Left ventricle myocardium inferior (tissue), 1 donor: Measurements from ENCODE around the gene VCPKMT. TPM values are rescaled to one million over a fixed set of nuclear protein-coding genes. Genes with fewer than 3 reads are reported as not detected.

Source experiments
- DNase-seq: peaks from one replicate; pipeline ENCODE4 v3.0.0-alpha.2; 2020
- H3K27ac ChIP-seq: fragments of 200-600 bp; replicated peaks from 2 replicates; pipeline ENCODE4 v1.8.0; 2021
- H3K27me3 ChIP-seq: fragments of 200-600 bp; 2 replicates; pipeline ENCODE4 v1.8.0; 2021; ENCODE audit warnings: low read depth
- H3K36me3 ChIP-seq: fragments of 200-600 bp; 2 replicates; pipeline ENCODE4 v1.8.0; 2021
- H3K4me1 ChIP-seq: fragments of 200-600 bp; 2 replicates; pipeline ENCODE4 v1.8.0; 2021
- H3K4me3 ChIP-seq: fragments of 200-600 bp; 2 replicates; pipeline ENCODE4 v1.8.0; 2021; ENCODE audit warnings: mild to moderate bottlenecking, moderate library complexity
- H3K9me3 ChIP-seq: fragments of 200-600 bp; replicated peaks from 2 replicates; pipeline ENCODE4 v1.8.0; 2021
- intact Hi-C: fragments of 100-400 bp; cut with micrococcal nuclease; formaldehyde crosslinking; loops from one replicate; pipeline ENCODE4 v1.11.0; 2022
- long read RNA-seq: library from polyadenylated mRNA; unstranded; transcript quantifications from one replicate; pipeline ENCODE4 v2.0.0, GENCODE V29; 2021
- total RNA-seq: library from RNA; stranded (reverse); fragmentation: NEBNext Ultra II Directional; extraction: Animal tissue kit (Norgen Biotek cat#: 25700); gene quantifications from one replicate; pipeline ENCODE4 v1.2.1, GENCODE V29; 2021
- TF ChIP-seq, protein P1 (sequence below): fragments of 200-600 bp; IDR thresholded peaks from 2 replicates; pipeline ENCODE4 v1.8.0; 2021; ENCODE audit warnings: antibody characterized with exemption, mild to moderate bottlenecking, borderline replicate concordance
- donor health status: DM: no; HTN: yes; CAD: no; lungs with severe emphysema.

Gene VCPKMT
- total RNA-seq: 4.1 TPM
- long read RNA-seq, partial matches to known transcripts: 0 of 6 reads
- long read RNA-seq, other reads (novel, unspliced or antisense): 2 of 6 reads

DNA sequence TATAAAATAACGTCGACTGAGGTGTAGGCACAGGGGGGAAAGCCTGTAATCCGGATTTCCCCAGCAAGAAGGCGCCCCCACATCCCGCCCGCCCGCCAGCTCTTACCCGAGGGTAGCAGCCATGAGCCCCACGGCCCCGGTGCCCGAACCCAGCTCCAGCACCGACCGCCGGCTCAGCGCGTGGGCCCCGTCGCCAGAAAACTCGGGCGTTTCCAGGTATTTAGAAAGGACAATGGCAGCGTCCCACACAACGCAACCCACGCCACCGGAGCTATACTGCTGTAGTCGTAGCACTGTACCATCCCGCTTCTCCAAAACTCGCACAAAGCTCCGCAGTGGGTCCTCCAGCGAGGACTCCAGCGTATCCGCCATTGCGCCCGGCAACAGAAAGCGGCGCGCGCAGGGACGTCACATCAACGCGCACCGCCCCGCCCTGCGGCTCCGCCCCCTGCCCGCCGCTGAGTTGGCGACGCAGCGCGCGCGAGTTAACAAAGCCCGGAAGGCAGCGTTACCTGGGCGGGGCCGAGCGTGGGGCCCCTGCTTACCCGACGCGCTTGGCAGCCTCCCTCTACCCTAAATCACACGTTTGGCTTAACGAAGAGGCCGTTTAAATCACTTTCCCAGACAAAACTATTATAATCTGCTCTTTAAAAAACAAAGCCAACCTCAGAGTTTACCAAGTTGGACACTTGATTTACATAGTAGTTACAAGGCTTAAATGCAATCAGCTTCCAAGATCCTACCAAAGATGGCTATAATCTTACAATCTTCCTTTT lies at the start of gene VCPKMT:
Gene VCPKMT, minus strand, starts transcription at position 392 of the 776 bp plus-strand sequence. Its CDS starts 20 bp downstream, at position 372.
- Histone ChIP-seq H3K9me3 (no peaks in the 10 kb centered on the region), H3K4me1 (peaks cover 31% of the 10 kb centered on the region), H3K27me3 (no peaks in the 10 kb centered on the region), H3K36me3 (peaks cover 58% of the 10 kb centered on the region), H3K27ac (peak within 1 kb of the TSS; percentile 88), H3K4me3 (peak within 1 kb of the TSS; percentile 78)
- intact Hi-C loops: no loop called here
- TF ChIP-seq, protein P1, sequence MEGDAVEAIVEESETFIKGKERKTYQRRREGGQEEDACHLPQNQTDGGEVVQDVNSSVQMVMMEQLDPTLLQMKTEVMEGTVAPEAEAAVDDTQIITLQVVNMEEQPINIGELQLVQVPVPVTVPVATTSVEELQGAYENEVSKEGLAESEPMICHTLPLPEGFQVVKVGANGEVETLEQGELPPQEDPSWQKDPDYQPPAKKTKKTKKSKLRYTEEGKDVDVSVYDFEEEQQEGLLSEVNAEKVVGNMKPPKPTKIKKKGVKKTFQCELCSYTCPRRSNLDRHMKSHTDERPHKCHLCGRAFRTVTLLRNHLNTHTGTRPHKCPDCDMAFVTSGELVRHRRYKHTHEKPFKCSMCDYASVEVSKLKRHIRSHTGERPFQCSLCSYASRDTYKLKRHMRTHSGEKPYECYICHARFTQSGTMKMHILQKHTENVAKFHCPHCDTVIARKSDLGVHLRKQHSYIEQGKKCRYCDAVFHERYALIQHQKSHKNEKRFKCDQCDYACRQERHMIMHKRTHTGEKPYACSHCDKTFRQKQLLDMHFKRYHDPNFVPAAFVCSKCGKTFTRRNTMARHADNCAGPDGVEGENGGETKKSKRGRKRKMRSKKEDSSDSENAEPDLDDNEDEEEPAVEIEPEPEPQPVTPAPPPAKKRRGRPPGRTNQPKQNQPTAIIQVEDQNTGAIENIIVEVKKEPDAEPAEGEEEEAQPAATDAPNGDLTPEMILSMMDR: no peak
- DNase-seq: peak; percentile 96

DNA sequence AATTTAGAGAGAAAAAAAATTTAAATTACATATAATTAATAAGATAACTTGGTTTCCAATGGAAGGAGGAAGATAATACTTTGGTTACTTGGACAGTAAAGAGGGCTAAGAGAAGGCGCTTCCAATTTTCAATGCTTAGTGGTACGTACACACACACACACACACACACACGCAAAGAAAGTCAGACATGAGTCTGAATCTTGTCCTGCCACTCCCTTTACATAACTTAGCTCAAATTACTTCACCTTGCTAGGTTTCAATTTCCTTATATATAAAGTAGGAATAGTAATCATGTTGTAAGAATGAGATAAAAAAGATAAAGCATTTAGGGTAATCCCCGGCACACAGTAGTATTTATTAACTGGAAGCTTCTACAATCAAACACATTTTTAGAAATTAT lies 39.7 kb upstream of the VCPKMT start:
- no peaks in the 10 kb centered on the region for H3K9me3 ChIP-seq
- no peaks in the 10 kb centered on the region for H3K4me1 ChIP-seq
- TF ChIP-seq, protein P1: no peak
- H3K36me3 ChIP-seq: peaks cover 84% of the 10 kb centered on the region
- H3K27me3 ChIP-seq: no peaks in the 10 kb centered on the region
- H3K4me3 ChIP-seq: no peak overlapping the region
- intact Hi-C loops: no loop called here
- no peak overlapping the region for H3K27ac ChIP-seq
- DNase-seq: no peak

DNA sequence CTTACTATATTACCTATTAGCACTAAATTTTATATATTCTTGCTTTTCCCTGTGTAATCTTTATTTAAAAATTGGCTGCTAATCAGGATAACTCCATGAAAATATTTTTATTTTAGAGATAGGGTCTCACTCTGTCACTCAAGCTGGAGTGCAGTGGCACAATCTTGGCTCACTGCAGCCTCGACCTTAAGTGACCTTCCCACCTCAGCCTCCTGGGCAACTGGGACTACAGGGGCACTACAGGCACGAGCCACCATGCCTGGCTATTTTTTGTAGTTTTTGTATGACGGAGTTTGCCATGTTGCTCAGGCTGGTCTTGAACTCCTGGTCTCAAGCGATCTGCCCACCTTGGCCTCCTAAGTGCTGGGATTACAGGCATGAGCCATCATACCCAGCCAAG lies 32.4 kb upstream of the VCPKMT start:
- Histone ChIP-seq H3K27ac (no peak overlapping the region), H3K27me3 (no peaks in the 10 kb centered on the region), H3K4me1 (peaks cover 6% of the 10 kb centered on the region), H3K9me3 (no peaks in the 10 kb centered on the region), H3K4me3 (no peak overlapping the region), H3K36me3 (peaks cover 79% of the 10 kb centered on the region)
- no peak for DNase-seq
- intact Hi-C loops: no loop called here
- TF ChIP-seq, protein P1: no peak

DNA sequence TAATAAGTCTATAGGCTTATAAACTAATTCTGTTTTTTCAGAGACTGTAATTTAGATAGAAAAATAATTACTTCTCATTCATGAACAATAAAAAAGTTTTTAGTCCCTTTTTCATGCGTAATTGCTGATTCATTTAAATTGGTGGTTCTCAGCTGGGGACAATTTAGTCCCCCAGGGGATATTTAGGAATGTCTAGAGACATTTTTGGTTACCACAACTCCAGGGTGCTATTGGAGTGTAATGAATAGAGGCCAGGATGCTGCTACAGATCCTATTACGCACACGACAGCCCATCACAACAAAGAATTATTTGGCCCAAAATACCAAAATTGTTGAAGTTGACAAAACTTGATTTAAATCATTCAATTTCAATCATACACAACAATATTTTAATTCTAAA lies 22.8 kb upstream of the VCPKMT start:
- no peak for DNase-seq
- peaks cover 33% of the 10 kb centered on the region for H3K36me3 ChIP-seq
- no peaks in the 10 kb centered on the region for H3K4me1 ChIP-seq

DNA sequence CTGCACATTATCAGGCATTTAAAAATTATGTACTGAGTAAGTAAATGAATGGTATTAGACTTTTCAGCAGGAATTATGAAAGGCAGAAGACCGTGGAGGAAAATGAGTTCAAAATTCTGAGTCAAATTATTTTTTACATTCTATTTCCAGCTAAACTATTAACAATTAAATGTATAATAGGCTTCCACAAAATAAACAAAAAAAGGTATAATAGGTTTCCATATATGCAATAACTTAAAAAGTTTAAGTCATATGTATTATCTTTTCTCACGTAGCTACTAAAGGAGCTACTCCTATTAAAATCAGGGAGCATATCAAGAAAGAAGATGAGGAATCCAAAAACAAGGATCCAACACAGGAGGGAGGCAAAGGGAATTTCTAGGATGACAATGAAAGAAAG lies 11.4 kb upstream of the VCPKMT start:
- no peak overlapping the region for H3K27ac ChIP-seq
- intact Hi-C loops: no loop called here
- no peaks in the 10 kb centered on the region for H3K27me3 ChIP-seq
- H3K4me3 ChIP-seq: no peak overlapping the region
- no peaks in the 10 kb centered on the region for H3K4me1 ChIP-seq
- no peaks in the 10 kb centered on the region for H3K9me3 ChIP-seq
- H3K36me3 ChIP-seq: peaks cover 75% of the 10 kb centered on the region
- no peak for DNase-seq
- TF ChIP-seq, protein P1: no peak

More for the DNA sequence above, 22.8 kb upstream of the VCPKMT start:
- TF ChIP-seq, protein P1: no peak
- intact Hi-C loops: no loop called here
- Histone ChIP-seq H3K27me3 (no peaks in the 10 kb centered on the region), H3K9me3 (no peaks in the 10 kb centered on the region), H3K4me3 (no peak overlapping the region), H3K27ac (no peak overlapping the region)
